ENCODE data around the gene EEF2K.

GRCh38 chr16:22204091-22204655 is 1.9 kb upstream of the EEF2K start:
- no peak for TF ChIP-seq CTCF (IDR thresholded peaks at IDR 0.05; ENCODE audit: low read depth, low read length)
- TF ChIP-seq POLR2A (IDR thresholded peaks at IDR 0.05; ENCODE audit: extremely low read depth, insufficient read length), result no peak
- no peak for TF ChIP-seq MAX (IDR thresholded peaks at IDR 0.05; ENCODE audit: low read depth, low read length)
- TF ChIP-seq MYC (IDR thresholded peaks at IDR 0.05; ENCODE audit: low read depth, low read length), result no peak

All from NB4 (cell line).